HepG2 (cell line): ENCODE measurements around the gene CAPZB. TPM values are rescaled to one million over a fixed set of nuclear protein-coding genes. Genes with fewer than 3 reads are reported as not detected.

Source experiments
- ATAC-seq: fragments of 200-7000 bp; cut with Tn5 transposase; 3 replicates; pipeline ENCODE4 v1.9.1; 2020; ENCODE audit warnings: mild to moderate bottlenecking, moderate library complexity
- BruUV-seq: library from RNA; stranded (reverse); fragments of 400-500 nt; replicated peaks from 2 replicates; lab custom pipeline; 2021; lab: Mats Ljungman, UMichigan
- CTCF ChIA-PET: fragments of 300-600 bp; formaldehyde crosslinking; extraction: SDS; loops from one replicate; lab custom pipeline; 2021; ENCODE audit warnings: low total read pairs, inconsistent platforms, low intra/inter-chr PET ratio; lab: Yijun Ruan, JAX
- POLR2A ChIA-PET: fragments of 350-600 bp; sonication (Branson Sonifier 250); formaldehyde crosslinking; loops from one replicate; lab custom pipeline; 2020; ENCODE audit warnings: antibody characterized with exemption, inconsistent platforms; lab: Yijun Ruan, JAX
- DNase-seq: peaks from one replicate; pipeline ENCODE4 v3.0.0-alpha.2; 2015; ENCODE audit warnings: low spot score
- FAIRE-seq: peaks from 3 replicates; lab custom pipeline; 2011; peaks lifted over from hg19 to GRCh38; lab: Jason Lieb, UNC
- H2AFZ ChIP-seq: one replicate; pipeline ENCODE4 v1.6.1; 2011; ENCODE audit warnings: low read length, inconsistent platforms
- H3K27ac ChIP-seq: fragments of 300-600 bp; 3 replicates; pipeline ENCODE4 v1.8.0; 2011; ENCODE audit warnings: mixed run types, mild to moderate bottlenecking, mixed read lengths, low read length, inconsistent platforms; ENCODE audit not compliant: insufficient read depth; ENCODE audit errors: extremely low read length
- H3K27me3 ChIP-seq, 2 experiments: fragments of 200-600 bp in 1 of 2; 2 replicates in 1 of 2; 3 replicates in 1 of 2; pipeline versions ENCODE4 v1.6.0 to v1.8.0; 2011; ENCODE audit warnings: low read length in 2 of 2, mild to moderate bottlenecking in 2 of 2, moderate library complexity in 2 of 2, inconsistent platforms in 1 of 2; ENCODE audit not compliant: insufficient read depth in 2 of 2, control insufficient read depth in 1 of 2
- H3K36me3 ChIP-seq, 2 experiments: fragments of 200-600 bp in 1 of 2; replicated peaks in 1 of 2; 2 replicates in 1 of 2; 3 replicates in 1 of 2; pipeline versions ENCODE4 v1.5.1 to v1.8.0; 2011; ENCODE audit warnings: low read length in 2 of 2, inconsistent platforms in 1 of 2; ENCODE audit not compliant: insufficient read depth in 2 of 2, control insufficient read depth in 1 of 2
- H3K4me1 ChIP-seq: 2 replicates; pipeline ENCODE4 v1.5.1; 2012; ENCODE audit warnings: low read length, inconsistent platforms; ENCODE audit not compliant: insufficient read depth
- H3K4me2 ChIP-seq: 2 replicates; pipeline ENCODE4 v1.6.0; 2011; ENCODE audit warnings: low read depth, low read length, inconsistent platforms
- H3K4me3 ChIP-seq, 3 experiments: fragments of 200-600 bp in 1 of 3; sonication (generic), shearing (Covaris generic) in 1 of 3; replicated peaks in 1 of 3; 2 replicates each; pipeline ENCODE4 v1.5.1; 2011 to 2016; ENCODE audit warnings: low read length in 3 of 3, inconsistent platforms in 2 of 3, low read depth in 2 of 3, mild to moderate bottlenecking in 2 of 3, control low read depth in 1 of 3, mixed read lengths in 1 of 3; ENCODE audit not compliant: insufficient read depth in 1 of 3
- H3K79me2 ChIP-seq: one replicate; pipeline ENCODE4 v1.6.1; 2011; ENCODE audit warnings: low read length, inconsistent platforms; ENCODE audit not compliant: insufficient read depth
- H3K9ac ChIP-seq: 2 replicates; pipeline ENCODE4 v1.6.0; 2011; ENCODE audit warnings: mild to moderate bottlenecking, low read depth, low read length, inconsistent platforms; ENCODE audit not compliant: insufficient read depth
- H3K9me3 ChIP-seq: 2 replicates; pipeline ENCODE4 v1.5.1; 2012; ENCODE audit warnings: mild to moderate bottlenecking, low read length
- H4K20me1 ChIP-seq: 2 replicates; pipeline ENCODE4 v1.6.0; 2011; ENCODE audit warnings: inconsistent platforms, mild to moderate bottlenecking, low read length, moderate library complexity; ENCODE audit not compliant: insufficient read depth
- AFF4 ChIP-seq: sonication (generic); formaldehyde crosslinking; IDR thresholded peaks from 2 replicates; pipeline ENCODE4 v1.4.0; 2020; ENCODE audit warnings: missing genetic modification reagents
- AGO2 ChIP-seq: fragments of 200-400 bp; formaldehyde crosslinking; optimal IDR thresholded peaks from 2 replicates; pipeline ENCODE3; 2017; ENCODE audit warnings: mild to moderate bottlenecking, low read depth, low read length, moderate library complexity
- ZEB1 ChIP-seq: IDR thresholded peaks from 2 replicates; pipeline ENCODE4 v1.6.1; 2012; ENCODE audit warnings: mild to moderate bottlenecking, low read depth, inconsistent platforms; ENCODE audit not compliant: insufficient replicate concordance
- ZNF687 ChIP-seq: sonication (generic); formaldehyde crosslinking; IDR thresholded peaks from 2 replicates; pipeline ENCODE4 v1.5.1; 2020; ENCODE audit warnings: mild to moderate bottlenecking, missing genetic modification reagents, moderate library complexity
- WGBS: methylation state at CpG from one replicate; pipeline ENCODE4 v1.1.6; 2017; ENCODE audit warnings: low lambda C conversion rate; 5-methylcytosine and 5-hydroxymethylcytosine counted together
- in situ Hi-C: cut with HindIII; loops from 2 replicates; pipeline ENCODE4 v1.10.0; 2017; ENCODE audit warnings: low pct_unique_long_range_greater_than_20kb; ENCODE audit not compliant: extremely low pct_ligation_motif_present
- intact Hi-C: fragments of 100-400 bp; cut with micrococcal nuclease; formaldehyde crosslinking; loops from one replicate; pipeline ENCODE4 v1.10.0; 2022; ENCODE audit not compliant: unreplicated experiment
- polyA plus RNA-seq, 8 experiments: library from polyadenylated mRNA; depleted of rRNA in 3 of 8; stranded (reverse) in 7 of 8; unstranded in 1 of 8; fragments of >200 nt; fragmentation: Illumina TruSeq in 4 of 8; extraction: Trizol in 4 of 8; gene quantifications; 2 replicates each; pipeline versions ENCODE4 v1.2.1 to v1.2.3, GENCODE V29; 2011 to 2016; ENCODE audit warnings: low read depth in 4 of 8, missing spikeins in 1 of 8, mixed read lengths in 1 of 8; ENCODE audit not compliant: insufficient read depth in 1 of 8
- total RNA-seq, 5 experiments: library from RNA; depleted of rRNA; stranded (reverse); fragments of >200 nt; fragmentation: Illumina TruSeq; extraction: Trizol; gene quantifications; 2 replicates each; pipeline ENCODE4 v1.2.3, GENCODE V29; 2016; ENCODE audit warnings: low read depth in 1 of 5

CAPZB gene
- total and polyA plus RNA-seq, 2 of the 13 experiments (the other 11 are each of a cell fraction or from before 2014, with no cell fraction given): 58.9 to 76.9 TPM

- intact Hi-C loops: no loop called here
- no peaks in the 10 kb centered on the region for H4K20me1 ChIP-seq
- in situ Hi-C loops: no loop called here
- no peak overlapping the region for H3K4me2 ChIP-seq
- DNase-seq (no peak), ATAC-seq (no peak), FAIRE-seq (no peak)
- CTCF ChIA-PET: no interaction called here
- no peaks in the 10 kb centered on the region for H3K4me1 ChIP-seq
- no peak overlapping the region for H2AFZ ChIP-seq
- BruUV-seq: no TSS peak
- WGBS: 98% methylated on average over 17 of the region's 17 CpGs
- peak; percentile 21 for TF ChIP-seq AGO2
- TF ChIP-seq AFF4: no peak
- H3K9me3 ChIP-seq: no peaks in the 10 kb centered on the region
- no peaks in the 10 kb centered on the region for H3K27me3 ChIP-seq
- H3K9ac ChIP-seq: no peak overlapping the region
- peaks cover 28 to 60% of the 10 kb centered on the region in 2 experiments for H3K36me3 ChIP-seq
- no peak overlapping the region for H3K4me3 ChIP-seq
- no peak overlapping the region for H3K27ac ChIP-seq
- no peaks in the 10 kb centered on the region for H3K79me2 ChIP-seq
- POLR2A ChIA-PET: no interaction called here
Observed at GRCh38 chr1:19349999-19350398, 135.3 kb downstream of the CAPZB start.

GRCh38 chr1:19348441-19349198 is 136.7 kb downstream of the CAPZB start:
- in situ Hi-C loops: no loop called here
- WGBS: 94% methylated on average over 15 of the region's 15 CpGs
- H3K9me3 ChIP-seq: no peaks in the 10 kb centered on the region
- peaks cover 31 to 51% of the 10 kb centered on the region in 2 experiments for H3K36me3 ChIP-seq
- no TSS peak for BruUV-seq
- no peaks in the 10 kb centered on the region for H4K20me1 ChIP-seq
- ChIA-PET CTCF (no interaction called here), POLR2A (no interaction called here)
- TF ChIP-seq ZEB1: no peak
- peak; percentile 1; the same call in 1 of the 2 replicates for TF ChIP-seq ZNF687 (CRISPR knock-in tag)
- H2AFZ ChIP-seq: no peak overlapping the region
- no peak for DNase-seq
- H3K27ac ChIP-seq: no peak overlapping the region
- intact Hi-C loops: no loop called here
- H3K27me3 ChIP-seq: no peaks in the 10 kb centered on the region
- no peak for ATAC-seq
- no peaks in the 10 kb centered on the region for H3K79me2 ChIP-seq
- H3K4me3 ChIP-seq: no peak overlapping the region
- H3K4me1 ChIP-seq: no peaks in the 10 kb centered on the region
- no peak overlapping the region for H3K9ac ChIP-seq
- no peak for FAIRE-seq
- no peak overlapping the region for H3K4me2 ChIP-seq
